GM21529 (cell line): Measurements from ENCODE around the gene LIF.

Experiments used
- ATAC-seq: cut with Tn5 transposase; IDR thresholded peaks from one replicate; pipeline ENCODE4 v1.9.1; 2021; ENCODE audit not compliant: unreplicated experiment

LIF gene

GRCh38 chr22:30284666-30285065 lies 38.1 kb upstream of the LIF start:
- no peak for ATAC-seq

- no peak for ATAC-seq
Observed at GRCh38 chr22:30284172-30284571, 37.6 kb upstream of the LIF start.

- ATAC-seq: no peak
Observed at GRCh38 chr22:30283342-30283741, 36.8 kb upstream of the LIF start.

- no peak for ATAC-seq
Observed at GRCh38 chr22:30282616-30283046, 36.1 kb upstream of the LIF start.

GRCh38 chr22:30280505-30280904 lies 33.9 kb upstream of the LIF start:
- ATAC-seq: no peak

- no peak for ATAC-seq
Observed at GRCh38 chr22:30279932-30280331, 33.4 kb upstream of the LIF start.

- no peak for ATAC-seq
Observed at GRCh38 chr22:30279046-30279788, 32.7 kb upstream of the LIF start.

GRCh38 chr22:30277547-30278344 lies 31.2 kb upstream of the LIF start:
- ATAC-seq: no peak

- ATAC-seq: no peak
Observed at GRCh38 chr22:30276039-30276438, 29.5 kb upstream of the LIF start.

- ATAC-seq: no peak
Observed at GRCh38 chr22:30275625-30276024, 29.1 kb upstream of the LIF start.

- no peak for ATAC-seq
Observed at GRCh38 chr22:30274437-30274812, 27.9 kb upstream of the LIF start.

- no peak for ATAC-seq
Observed at GRCh38 chr22:30273711-30274436, 27.3 kb upstream of the LIF start.

GRCh38 chr22:30272781-30273601 lies 26.4 kb upstream of the LIF start:
- ATAC-seq: no peak

GRCh38 chr22:30270832-30271231 lies 24.3 kb upstream of the LIF start:
- ATAC-seq: no peak

GRCh38 chr22:30268331-30268730 lies 21.8 kb upstream of the LIF start:
- ATAC-seq: no peak

- no peak for ATAC-seq
Observed at GRCh38 chr22:30267382-30268302, 21.1 kb upstream of the LIF start.

- ATAC-seq: peak; percentile 5
Observed at GRCh38 chr22:30266445-30267381, 20.2 kb upstream of the LIF start, which contains the start of gene OSM. OSM (minus strand) TSS chr22:30266851; CDS start chr22:30266799, 52 bp downstream.

- peak; percentile 73 for ATAC-seq
Observed at GRCh38 chr22:30265823-30266444, 19.4 kb upstream of the LIF start.
